ENCODE results near the gene FRS2.

Gene FRS2

DNA sequence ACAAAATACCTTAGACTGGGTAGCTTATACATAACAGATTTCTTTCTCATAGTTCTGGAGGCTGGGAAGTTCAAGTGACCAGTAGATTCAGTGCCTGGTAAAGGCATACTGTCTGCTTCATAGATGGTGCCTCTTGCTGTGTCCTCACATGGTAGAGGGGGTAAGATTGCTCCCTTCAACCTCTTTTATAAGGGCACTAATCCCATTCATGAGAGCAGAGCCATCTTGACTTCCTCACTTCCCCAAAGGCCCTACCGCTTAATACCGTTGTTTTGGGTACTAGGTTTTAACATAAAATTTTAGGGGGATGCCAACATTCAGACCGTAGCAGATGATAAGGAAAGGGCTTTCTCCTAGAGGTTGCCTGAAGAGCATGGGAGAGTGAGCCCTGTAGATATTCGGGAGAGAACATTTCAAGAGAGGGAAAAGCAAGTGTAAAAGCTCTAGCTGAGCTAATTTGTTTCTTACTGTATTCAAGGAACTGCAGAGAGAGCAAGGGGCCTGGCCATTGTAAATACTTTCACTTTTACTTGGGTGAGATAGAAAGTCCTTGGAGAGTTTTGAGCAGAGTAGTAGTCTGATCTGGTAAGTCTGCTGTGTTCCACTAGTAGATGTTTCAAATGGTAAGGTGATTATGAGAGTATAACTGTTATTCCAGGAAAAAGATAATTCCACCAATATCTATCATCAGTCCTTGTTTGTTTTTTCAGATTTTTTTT is 27.3 kb downstream of the FRS2 start:
- TF ChIP-seq, protein P1, sequence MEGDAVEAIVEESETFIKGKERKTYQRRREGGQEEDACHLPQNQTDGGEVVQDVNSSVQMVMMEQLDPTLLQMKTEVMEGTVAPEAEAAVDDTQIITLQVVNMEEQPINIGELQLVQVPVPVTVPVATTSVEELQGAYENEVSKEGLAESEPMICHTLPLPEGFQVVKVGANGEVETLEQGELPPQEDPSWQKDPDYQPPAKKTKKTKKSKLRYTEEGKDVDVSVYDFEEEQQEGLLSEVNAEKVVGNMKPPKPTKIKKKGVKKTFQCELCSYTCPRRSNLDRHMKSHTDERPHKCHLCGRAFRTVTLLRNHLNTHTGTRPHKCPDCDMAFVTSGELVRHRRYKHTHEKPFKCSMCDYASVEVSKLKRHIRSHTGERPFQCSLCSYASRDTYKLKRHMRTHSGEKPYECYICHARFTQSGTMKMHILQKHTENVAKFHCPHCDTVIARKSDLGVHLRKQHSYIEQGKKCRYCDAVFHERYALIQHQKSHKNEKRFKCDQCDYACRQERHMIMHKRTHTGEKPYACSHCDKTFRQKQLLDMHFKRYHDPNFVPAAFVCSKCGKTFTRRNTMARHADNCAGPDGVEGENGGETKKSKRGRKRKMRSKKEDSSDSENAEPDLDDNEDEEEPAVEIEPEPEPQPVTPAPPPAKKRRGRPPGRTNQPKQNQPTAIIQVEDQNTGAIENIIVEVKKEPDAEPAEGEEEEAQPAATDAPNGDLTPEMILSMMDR (IDR thresholded peaks at IDR 0.05; ENCODE audit: low read depth, low read length, missing control alignments): no peak
- DNase-seq (ENCODE audit: extremely low read depth, low read depth): no peak
- no peak overlapping the region for H3K4me3 ChIP-seq (replicated peaks; ENCODE audit: low read depth, low read length)

DNA sequence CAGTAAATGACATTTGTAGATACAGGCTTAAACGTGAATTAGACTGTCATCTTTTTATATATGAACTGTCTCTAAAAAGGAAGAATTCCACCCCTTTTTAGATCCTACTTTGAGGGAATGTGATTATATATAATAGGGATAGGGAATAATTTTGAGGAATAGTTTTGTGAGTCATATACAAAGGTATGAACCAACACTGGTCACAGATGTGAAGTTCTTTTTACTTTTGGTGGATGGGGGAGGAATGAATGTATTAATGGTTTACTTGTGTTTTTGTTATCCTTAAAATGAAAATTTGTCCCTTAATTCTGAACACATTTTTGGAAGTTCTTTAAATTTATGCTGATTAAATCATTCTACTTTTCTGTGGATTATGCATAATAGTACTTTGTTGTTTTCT is 30.4 kb downstream of the FRS2 start:
- TF ChIP-seq, protein P1 (IDR thresholded peaks at IDR 0.05; ENCODE audit: low read depth, low read length, missing control alignments): no peak
- H3K4me3 ChIP-seq (replicated peaks; ENCODE audit: low read depth, low read length): no peak overlapping the region
- no peak for DNase-seq (ENCODE audit: extremely low read depth, low read depth)

DNA sequence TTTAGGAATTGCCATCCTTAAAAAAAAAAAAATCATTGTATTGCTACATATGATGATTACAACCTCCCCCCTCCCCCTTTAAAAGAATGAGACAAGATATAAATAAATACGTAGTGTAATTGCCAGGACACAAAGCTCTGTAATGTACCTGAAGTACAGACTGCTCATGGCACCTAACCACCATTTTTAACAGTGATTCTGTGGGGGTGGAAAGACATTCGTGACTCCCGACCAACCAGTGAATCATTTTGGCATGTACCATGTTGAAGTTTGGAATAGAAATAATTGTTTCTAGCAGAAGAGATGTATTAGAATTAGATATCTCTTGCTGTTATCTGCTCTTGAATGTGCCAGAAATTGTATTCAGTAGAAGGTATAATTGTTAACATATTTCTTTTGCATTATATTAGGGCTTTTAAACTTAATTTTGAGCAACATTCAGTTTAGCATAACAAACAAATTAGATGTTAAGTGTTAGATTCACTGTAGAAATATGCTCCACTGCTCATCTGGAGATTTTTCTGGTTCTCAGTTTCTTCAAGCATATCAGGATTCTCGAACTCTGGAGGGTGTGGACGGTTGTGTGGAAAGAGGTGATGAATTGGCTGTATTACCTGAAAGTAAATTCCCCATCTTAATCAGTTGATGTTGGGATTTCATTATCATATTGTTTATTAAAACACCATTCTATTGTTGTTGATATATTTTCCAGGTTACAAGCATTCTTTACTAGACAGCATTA is 31.1 kb downstream of the FRS2 start:
- TF ChIP-seq, protein P1 (IDR thresholded peaks at IDR 0.05; ENCODE audit: low read depth, low read length, missing control alignments): no peak
- no peak for DNase-seq (ENCODE audit: extremely low read depth, low read depth)
- H3K4me3 ChIP-seq (replicated peaks; ENCODE audit: low read depth, low read length): no peak overlapping the region; the same call in 1 of the 2 replicates

DNA sequence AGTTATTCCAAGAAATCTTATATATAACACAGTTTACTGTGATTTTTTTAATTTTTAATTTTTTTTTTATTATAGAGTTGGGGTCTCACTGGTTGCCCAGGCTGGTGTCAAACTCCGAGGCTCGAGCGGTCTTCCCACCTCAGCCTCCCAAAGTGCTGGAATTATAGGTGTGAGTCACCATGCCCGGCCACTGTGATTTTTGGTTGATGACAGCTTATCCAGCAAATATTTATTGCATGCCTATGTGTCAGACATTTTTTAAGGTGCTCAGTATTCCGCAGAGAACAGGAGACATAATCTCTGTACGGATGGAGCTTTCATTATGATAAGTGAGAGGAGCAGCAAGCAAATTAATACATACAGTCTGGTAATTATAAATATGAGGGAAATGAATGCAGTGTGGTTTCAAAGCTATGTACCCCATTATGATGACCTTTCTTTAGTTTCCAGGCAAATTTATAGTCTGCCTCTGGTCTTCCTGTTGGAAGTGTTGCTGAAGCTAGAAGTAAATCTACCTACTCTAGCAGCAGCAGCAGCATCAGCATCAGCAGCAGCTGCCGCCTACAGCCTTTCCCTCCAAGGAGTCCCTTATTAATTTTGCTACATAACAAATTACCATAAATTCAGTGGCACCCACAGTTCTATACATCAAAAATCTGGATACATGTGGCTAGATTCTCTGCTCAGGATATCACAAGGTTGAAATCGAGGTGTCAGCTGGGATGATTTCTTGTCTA is 32.3 kb downstream of the FRS2 start:
- TF ChIP-seq, protein P1 (IDR thresholded peaks at IDR 0.05; ENCODE audit: low read depth, low read length, missing control alignments): no peak
- no peak overlapping the region for H3K4me3 ChIP-seq (replicated peaks; ENCODE audit: low read depth, low read length)
- no peak for DNase-seq (ENCODE audit: extremely low read depth, low read depth)

DNA sequence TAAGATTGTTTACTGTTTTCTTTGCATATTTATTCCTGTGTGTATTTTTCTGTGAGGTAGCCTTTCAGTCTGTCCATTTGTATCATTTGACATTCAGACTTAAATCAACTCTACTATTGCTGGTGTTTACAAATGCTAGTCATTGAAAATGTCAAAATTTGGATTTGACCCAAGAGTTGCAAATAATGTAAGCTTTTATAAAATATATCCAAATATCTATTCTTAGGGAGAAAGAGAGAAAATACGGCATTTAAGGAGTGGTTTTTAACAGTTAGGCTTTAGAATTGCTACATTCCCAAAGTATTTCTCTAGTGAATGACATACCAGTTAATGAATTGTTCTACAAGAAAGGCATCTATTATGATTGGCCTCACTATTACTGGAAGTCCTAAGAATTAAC is 37.9 kb downstream of the FRS2 start:
- no peak overlapping the region for H3K4me3 ChIP-seq (replicated peaks; ENCODE audit: low read depth, low read length)
- TF ChIP-seq, protein P1 (IDR thresholded peaks at IDR 0.05; ENCODE audit: low read depth, low read length, missing control alignments): no peak
- no peak for DNase-seq (ENCODE audit: extremely low read depth, low read depth)

DNA sequence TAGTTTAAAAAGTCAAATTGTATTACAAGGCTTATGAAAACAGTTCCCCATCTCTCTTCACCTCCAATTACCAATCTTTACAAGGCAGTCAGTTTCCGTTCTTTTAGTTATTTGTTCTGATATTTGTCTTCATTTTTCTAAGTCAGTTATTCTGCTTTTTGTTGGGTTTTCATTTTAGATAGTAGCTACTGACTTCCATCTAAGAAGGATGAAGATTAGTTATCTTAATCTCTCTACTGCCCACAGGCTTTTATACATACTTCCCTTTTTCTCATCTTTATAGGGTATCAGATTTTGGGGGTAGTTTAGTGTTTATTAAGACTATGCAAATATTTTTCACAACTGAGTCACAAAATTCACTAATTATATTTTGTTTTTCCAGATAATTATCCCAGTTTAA is 38.4 kb downstream of the FRS2 start:
- DNase-seq (ENCODE audit: extremely low read depth, low read depth): no peak
- TF ChIP-seq, protein P1 (IDR thresholded peaks at IDR 0.05; ENCODE audit: low read depth, low read length, missing control alignments): no peak

More for the DNA sequence above, 38.4 kb downstream of the FRS2 start:
- H3K4me3 ChIP-seq (replicated peaks; ENCODE audit: low read depth, low read length): no peak overlapping the region

Measured in HFF-Myc (cell line).